Mesendoderm (in vitro differentiated cells): ENCODE results near the gene C1QL2.

Experiments
- DNase-seq: peaks from one replicate; pipeline ENCODE4 v3.0.0; 2013
- H2AK5ac ChIP-seq: 2 replicates; pipeline ENCODE4 v1.6.1; 2013; ENCODE audit warnings: low read length, inconsistent platforms
- H2BK120ac ChIP-seq: 2 replicates; pipeline ENCODE4 v1.6.1; 2013; ENCODE audit warnings: low read depth, mild to moderate bottlenecking, low read length, moderate library complexity, mixed read lengths
- H2BK15ac ChIP-seq: replicated peaks from 2 replicates; pipeline ENCODE4 v1.6.1; 2013; ENCODE audit warnings: low read depth, mild to moderate bottlenecking, moderate library complexity
- H2BK5ac ChIP-seq: 2 replicates; pipeline ENCODE4 v1.6.1; 2013; ENCODE audit warnings: low read length, inconsistent platforms
- H3K18ac ChIP-seq: 2 replicates; pipeline ENCODE4 v1.6.1; 2013; ENCODE audit warnings: mild to moderate bottlenecking, low read length, mixed read lengths
- H3K23ac ChIP-seq: one replicate; pipeline ENCODE4 v1.6.1; 2013; ENCODE audit warnings: low read length
- H3K27ac ChIP-seq: 2 replicates; pipeline ENCODE4 v1.5.1; 2013; ENCODE audit warnings: low read depth, mild to moderate bottlenecking, inconsistent platforms, low read length, moderate library complexity
- H3K27me3 ChIP-seq: 2 replicates; pipeline ENCODE4 v1.6.1; 2013; ENCODE audit warnings: low read length, control low read depth, mild to moderate bottlenecking, inconsistent platforms; ENCODE audit not compliant: insufficient read depth, poor library complexity
- H3K36me3 ChIP-seq: 2 replicates; pipeline ENCODE4 v1.6.1; 2013; ENCODE audit warnings: low read length, inconsistent platforms; ENCODE audit not compliant: control insufficient read depth, insufficient read depth
- H3K4ac ChIP-seq: one replicate; pipeline ENCODE4 v1.6.1; 2013; ENCODE audit warnings: low read depth, mild to moderate bottlenecking, low read length, moderate library complexity
- H3K4me1 ChIP-seq: 2 replicates; pipeline ENCODE4 v1.6.1; 2013; ENCODE audit warnings: low read depth, low read length, inconsistent platforms; ENCODE audit not compliant: control insufficient read depth
- H3K4me2 ChIP-seq: 2 replicates; pipeline ENCODE4 v1.6.1; 2013; ENCODE audit warnings: low read length
- H3K4me3 ChIP-seq: 2 replicates; pipeline ENCODE4 v1.5.1; 2013; ENCODE audit warnings: mild to moderate bottlenecking, low read length
- H3K56ac ChIP-seq: one replicate; pipeline ENCODE4 v1.6.1; 2013; ENCODE audit warnings: low read length
- H3K79me1 ChIP-seq: 2 replicates; pipeline ENCODE4 v1.6.1; 2013; ENCODE audit warnings: low read length, inconsistent platforms
- H3K79me2 ChIP-seq: 2 replicates; pipeline ENCODE4 v1.6.1; 2013; ENCODE audit warnings: mild to moderate bottlenecking, low read length; ENCODE audit not compliant: control insufficient read depth, insufficient read depth
- H3K9ac ChIP-seq: 2 replicates; pipeline ENCODE4 v1.6.1; 2013; ENCODE audit warnings: low read length, inconsistent platforms
- H4K5ac ChIP-seq: one replicate; pipeline ENCODE4 v1.6.1; 2013; ENCODE audit warnings: low read length
- H4K8ac ChIP-seq: one replicate; pipeline ENCODE4 v1.6.1; 2013; ENCODE audit warnings: low read depth, mild to moderate bottlenecking, control low read depth, low read length, moderate library complexity
- WGBS: extraction: QIAGEN DNeasy Blood & Tissue Kit; methylation state at CpG from one replicate; pipeline ENCODE4 v1.1.7; 2013; ENCODE audit warnings: low lambda C conversion rate, missing lambda C conversion rate; ENCODE audit not compliant: insufficient coverage; ENCODE audit errors: extremely low coverage; 5-methylcytosine and 5-hydroxymethylcytosine counted together

The C1QL2 gene

GRCh38 chr2:119178776-119179175 lies 20.2 kb upstream of the C1QL2 start:
- Histone ChIP-seq H3K56ac (no peak overlapping the region), H3K9ac (no peak overlapping the region), H3K4ac (no peak overlapping the region), H3K23ac (no peak overlapping the region), H3K27me3 (no peaks in the 10 kb centered on the region), H3K4me1 (no peaks in the 10 kb centered on the region), H4K5ac (no peak overlapping the region), H2BK5ac (no peak overlapping the region), H4K8ac (no peak overlapping the region), H3K36me3 (no peaks in the 10 kb centered on the region), H2BK15ac (no peak overlapping the region), H3K4me2 (no peak overlapping the region), H3K79me2 (no peaks in the 10 kb centered on the region), H2AK5ac (no peak overlapping the region), H3K27ac (no peak overlapping the region), H3K4me3 (no peak overlapping the region), H2BK120ac (no peak overlapping the region), H3K18ac (no peak overlapping the region), H3K79me1 (no peaks in the 10 kb centered on the region)
- WGBS: no CpG with 5 or more reads among the region's 6 CpGs
- no peak for DNase-seq

- Histone ChIP-seq H3K27ac (no peak overlapping the region), H3K4me1 (no peaks in the 10 kb centered on the region), H3K27me3 (no peaks in the 10 kb centered on the region), H3K4me3 (no peak overlapping the region), H4K8ac (no peak overlapping the region), H2AK5ac (no peak overlapping the region), H2BK5ac (no peak overlapping the region), H3K4me2 (no peak overlapping the region), H3K79me2 (no peaks in the 10 kb centered on the region), H2BK15ac (no peak overlapping the region), H4K5ac (no peak overlapping the region), H3K79me1 (no peaks in the 10 kb centered on the region), H3K36me3 (no peaks in the 10 kb centered on the region), H3K18ac (no peak overlapping the region), H3K23ac (no peak overlapping the region), H3K4ac (no peak overlapping the region), H2BK120ac (no peak overlapping the region), H3K9ac (no peak overlapping the region), H3K56ac (no peak overlapping the region)
- no CpG with 5 or more reads among the region's 4 CpGs for WGBS
- DNase-seq: no peak
These were observed 19.3 kb upstream of the C1QL2 start for GRCh38 chr2:119177838-119178190.

GRCh38 chr2:119177171-119177837 lies 18.8 kb upstream of the C1QL2 start:
- Histone ChIP-seq H3K79me1 (no peaks in the 10 kb centered on the region), H3K18ac (no peak overlapping the region), H4K8ac (no peak overlapping the region), H3K56ac (no peak overlapping the region), H3K4ac (no peak overlapping the region), H3K27ac (no peak overlapping the region), H3K4me1 (no peaks in the 10 kb centered on the region), H4K5ac (no peak overlapping the region), H3K4me2 (no peak overlapping the region), H2BK120ac (no peak overlapping the region), H3K36me3 (no peaks in the 10 kb centered on the region), H3K9ac (no peak overlapping the region), H2BK15ac (no peak overlapping the region), H3K79me2 (no peaks in the 10 kb centered on the region), H2BK5ac (no peak overlapping the region), H3K27me3 (no peaks in the 10 kb centered on the region), H3K4me3 (no peak overlapping the region), H2AK5ac (no peak overlapping the region), H3K23ac (no peak overlapping the region)
- WGBS: no CpG with 5 or more reads among the region's 12 CpGs
- no peak for DNase-seq

- Histone ChIP-seq H3K23ac (no peak overlapping the region), H3K4ac (no peak overlapping the region), H3K79me1 (no peaks in the 10 kb centered on the region), H3K27me3 (no peaks in the 10 kb centered on the region), H2BK5ac (no peak overlapping the region), H3K79me2 (no peaks in the 10 kb centered on the region), H3K4me3 (no peak overlapping the region), H4K8ac (no peak overlapping the region), H3K56ac (no peak overlapping the region), H2BK120ac (no peak overlapping the region), H3K36me3 (no peaks in the 10 kb centered on the region), H3K18ac (no peak overlapping the region), H2AK5ac (no peak overlapping the region), H3K27ac (no peak overlapping the region), H3K4me1 (no peaks in the 10 kb centered on the region), H2BK15ac (no peak overlapping the region), H3K4me2 (no peak overlapping the region), H4K5ac (no peak overlapping the region), H3K9ac (no peak overlapping the region)
- no CpG with 5 or more reads among the region's 10 CpGs for WGBS
- no peak for DNase-seq
These were observed 17.0 kb upstream of the C1QL2 start for GRCh38 chr2:119175517-119175916.

- Histone ChIP-seq H3K4me3 (no peak overlapping the region), H2BK5ac (no peak overlapping the region), H2BK120ac (no peak overlapping the region), H3K4me2 (no peak overlapping the region), H2BK15ac (no peak overlapping the region), H4K8ac (no peak overlapping the region), H3K27me3 (no peaks in the 10 kb centered on the region), H3K79me2 (no peaks in the 10 kb centered on the region), H3K23ac (no peak overlapping the region), H3K18ac (no peak overlapping the region), H3K27ac (no peak overlapping the region), H3K4me1 (no peaks in the 10 kb centered on the region), H3K4ac (no peak overlapping the region), H3K56ac (no peak overlapping the region), H4K5ac (no peak overlapping the region), H2AK5ac (no peak overlapping the region), H3K9ac (no peak overlapping the region), H3K36me3 (no peaks in the 10 kb centered on the region), H3K79me1 (no peaks in the 10 kb centered on the region)
- DNase-seq: no peak
- WGBS: no CpG with 5 or more reads among the region's 6 CpGs
These were observed 16.4 kb upstream of the C1QL2 start for GRCh38 chr2:119174993-119175347.
